Measurements from ENCODE around the gene CDX1. TPM values are rescaled to one million over a fixed set of nuclear protein-coding genes. Genes with fewer than 3 reads are reported as not detected.
A peak's percentile ranks its signal among the peaks of the same experiment; 100 is the strongest.

Gene CDX1
- total and polyA plus RNA-seq, 2 of the 8 experiments (the other 6 are each of a cell fraction or from before 2014, with no cell fraction given) = not detected

DNA sequence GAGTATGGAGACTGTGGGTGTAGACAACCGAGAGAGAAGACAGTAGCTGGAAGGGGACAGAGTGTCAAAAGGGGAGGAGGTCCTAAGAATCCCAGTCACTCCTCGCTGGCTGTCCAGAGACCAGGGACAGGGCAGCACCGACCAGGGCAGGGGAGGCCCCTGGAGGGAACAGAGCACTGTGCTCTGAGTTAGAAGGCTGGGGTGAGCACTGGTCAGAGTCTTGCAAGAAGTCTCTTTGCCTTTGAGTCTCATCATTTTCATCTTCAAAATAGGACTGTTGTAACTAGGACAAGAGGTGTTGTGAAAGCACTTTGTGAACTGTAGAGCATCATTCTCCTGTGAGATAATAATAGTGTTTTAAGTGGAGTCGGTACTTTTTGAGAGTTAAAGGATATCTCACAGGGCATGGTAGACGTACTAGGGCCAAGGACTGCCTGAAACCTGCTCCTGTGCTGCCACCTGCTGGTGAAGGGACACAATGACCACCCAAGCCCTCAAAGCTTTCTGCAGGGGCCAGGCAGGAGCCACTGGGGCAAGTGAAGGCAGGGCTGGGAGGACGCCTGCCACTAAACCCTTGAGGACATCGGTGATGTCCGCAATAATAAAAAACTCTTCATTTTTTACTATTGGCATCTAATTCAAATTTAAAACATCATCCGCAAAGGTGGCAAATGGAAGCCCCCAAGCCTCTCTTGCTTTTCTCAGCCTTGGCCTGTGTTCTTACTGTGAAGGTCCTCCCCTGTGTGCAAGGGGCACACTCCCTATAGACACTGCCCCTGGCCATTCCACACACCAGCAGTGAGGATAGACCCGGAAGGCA, 51.5 kb downstream of the CDX1 start (continued):
- TF ChIP-seq, protein P1, sequence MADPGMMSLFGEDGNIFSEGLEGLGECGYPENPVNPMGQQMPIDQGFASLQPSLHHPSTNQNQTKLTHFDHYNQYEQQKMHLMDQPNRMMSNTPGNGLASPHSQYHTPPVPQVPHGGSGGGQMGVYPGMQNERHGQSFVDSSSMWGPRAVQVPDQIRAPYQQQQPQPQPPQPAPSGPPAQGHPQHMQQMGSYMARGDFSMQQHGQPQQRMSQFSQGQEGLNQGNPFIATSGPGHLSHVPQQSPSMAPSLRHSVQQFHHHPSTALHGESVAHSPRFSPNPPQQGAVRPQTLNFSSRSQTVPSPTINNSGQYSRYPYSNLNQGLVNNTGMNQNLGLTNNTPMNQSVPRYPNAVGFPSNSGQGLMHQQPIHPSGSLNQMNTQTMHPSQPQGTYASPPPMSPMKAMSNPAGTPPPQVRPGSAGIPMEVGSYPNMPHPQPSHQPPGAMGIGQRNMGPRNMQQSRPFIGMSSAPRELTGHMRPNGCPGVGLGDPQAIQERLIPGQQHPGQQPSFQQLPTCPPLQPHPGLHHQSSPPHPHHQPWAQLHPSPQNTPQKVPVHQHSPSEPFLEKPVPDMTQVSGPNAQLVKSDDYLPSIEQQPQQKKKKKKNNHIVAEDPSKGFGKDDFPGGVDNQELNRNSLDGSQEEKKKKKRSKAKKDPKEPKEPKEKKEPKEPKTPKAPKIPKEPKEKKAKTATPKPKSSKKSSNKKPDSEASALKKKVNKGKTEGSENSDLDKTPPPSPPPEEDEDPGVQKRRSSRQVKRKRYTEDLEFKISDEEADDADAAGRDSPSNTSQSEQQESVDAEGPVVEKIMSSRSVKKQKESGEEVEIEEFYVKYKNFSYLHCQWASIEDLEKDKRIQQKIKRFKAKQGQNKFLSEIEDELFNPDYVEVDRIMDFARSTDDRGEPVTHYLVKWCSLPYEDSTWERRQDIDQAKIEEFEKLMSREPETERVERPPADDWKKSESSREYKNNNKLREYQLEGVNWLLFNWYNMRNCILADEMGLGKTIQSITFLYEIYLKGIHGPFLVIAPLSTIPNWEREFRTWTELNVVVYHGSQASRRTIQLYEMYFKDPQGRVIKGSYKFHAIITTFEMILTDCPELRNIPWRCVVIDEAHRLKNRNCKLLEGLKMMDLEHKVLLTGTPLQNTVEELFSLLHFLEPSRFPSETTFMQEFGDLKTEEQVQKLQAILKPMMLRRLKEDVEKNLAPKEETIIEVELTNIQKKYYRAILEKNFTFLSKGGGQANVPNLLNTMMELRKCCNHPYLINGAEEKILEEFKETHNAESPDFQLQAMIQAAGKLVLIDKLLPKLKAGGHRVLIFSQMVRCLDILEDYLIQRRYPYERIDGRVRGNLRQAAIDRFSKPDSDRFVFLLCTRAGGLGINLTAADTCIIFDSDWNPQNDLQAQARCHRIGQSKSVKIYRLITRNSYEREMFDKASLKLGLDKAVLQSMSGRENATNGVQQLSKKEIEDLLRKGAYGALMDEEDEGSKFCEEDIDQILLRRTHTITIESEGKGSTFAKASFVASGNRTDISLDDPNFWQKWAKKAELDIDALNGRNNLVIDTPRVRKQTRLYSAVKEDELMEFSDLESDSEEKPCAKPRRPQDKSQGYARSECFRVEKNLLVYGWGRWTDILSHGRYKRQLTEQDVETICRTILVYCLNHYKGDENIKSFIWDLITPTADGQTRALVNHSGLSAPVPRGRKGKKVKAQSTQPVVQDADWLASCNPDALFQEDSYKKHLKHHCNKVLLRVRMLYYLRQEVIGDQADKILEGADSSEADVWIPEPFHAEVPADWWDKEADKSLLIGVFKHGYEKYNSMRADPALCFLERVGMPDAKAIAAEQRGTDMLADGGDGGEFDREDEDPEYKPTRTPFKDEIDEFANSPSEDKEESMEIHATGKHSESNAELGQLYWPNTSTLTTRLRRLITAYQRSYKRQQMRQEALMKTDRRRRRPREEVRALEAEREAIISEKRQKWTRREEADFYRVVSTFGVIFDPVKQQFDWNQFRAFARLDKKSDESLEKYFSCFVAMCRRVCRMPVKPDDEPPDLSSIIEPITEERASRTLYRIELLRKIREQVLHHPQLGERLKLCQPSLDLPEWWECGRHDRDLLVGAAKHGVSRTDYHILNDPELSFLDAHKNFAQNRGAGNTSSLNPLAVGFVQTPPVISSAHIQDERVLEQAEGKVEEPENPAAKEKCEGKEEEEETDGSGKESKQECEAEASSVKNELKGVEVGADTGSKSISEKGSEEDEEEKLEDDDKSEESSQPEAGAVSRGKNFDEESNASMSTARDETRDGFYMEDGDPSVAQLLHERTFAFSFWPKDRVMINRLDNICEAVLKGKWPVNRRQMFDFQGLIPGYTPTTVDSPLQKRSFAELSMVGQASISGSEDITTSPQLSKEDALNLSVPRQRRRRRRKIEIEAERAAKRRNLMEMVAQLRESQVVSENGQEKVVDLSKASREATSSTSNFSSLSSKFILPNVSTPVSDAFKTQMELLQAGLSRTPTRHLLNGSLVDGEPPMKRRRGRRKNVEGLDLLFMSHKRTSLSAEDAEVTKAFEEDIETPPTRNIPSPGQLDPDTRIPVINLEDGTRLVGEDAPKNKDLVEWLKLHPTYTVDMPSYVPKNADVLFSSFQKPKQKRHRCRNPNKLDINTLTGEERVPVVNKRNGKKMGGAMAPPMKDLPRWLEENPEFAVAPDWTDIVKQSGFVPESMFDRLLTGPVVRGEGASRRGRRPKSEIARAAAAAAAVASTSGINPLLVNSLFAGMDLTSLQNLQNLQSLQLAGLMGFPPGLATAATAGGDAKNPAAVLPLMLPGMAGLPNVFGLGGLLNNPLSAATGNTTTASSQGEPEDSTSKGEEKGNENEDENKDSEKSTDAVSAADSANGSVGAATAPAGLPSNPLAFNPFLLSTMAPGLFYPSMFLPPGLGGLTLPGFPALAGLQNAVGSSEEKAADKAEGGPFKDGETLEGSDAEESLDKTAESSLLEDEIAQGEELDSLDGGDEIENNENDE (IDR thresholded peaks at IDR 0.05; ENCODE audit: insufficient replicate concordance, low read length) = no peak
- no peak for TF ChIP-seq EGR1 (IDR thresholded peaks at IDR 0.05; ENCODE audit: borderline replicate concordance, low read depth, low read length)
- no peak for TF ChIP-seq PHF8 (conservative IDR thresholded peaks at IDR 0.05; ENCODE audit: low read depth, low read length)
- TF ChIP-seq SIRT6 (IDR thresholded peaks at IDR 0.05; ENCODE audit: low read length) = no peak
- TF ChIP-seq RNF2 (IDR thresholded peaks at IDR 0.05; ENCODE audit: borderline replicate concordance, low read depth, low read length, missing control alignments, poor library complexity, severe bottlenecking) = no peak
- no peak for TF ChIP-seq BCL11A (IDR thresholded peaks at IDR 0.05; ENCODE audit: low read depth in 2 of 2, low read length in 2 of 2)
- TF ChIP-seq RAD21 (IDR thresholded peaks at IDR 0.05 in 1 of 2, conservative IDR thresholded peaks at IDR 0.05 in 1 of 2; ENCODE audit: low read depth in 2 of 2, low read length in 2 of 2) = peak; percentile 97 to 98
- TF ChIP-seq EP300 (IDR thresholded peaks at IDR 0.05; ENCODE audit: borderline replicate concordance in 1 of 2, low read depth in 2 of 2, low read length in 2 of 2) = no peak

Data from H1 (cell line).